Loucy (cell line): ENCODE measurements around the gene GHRHR.

Experiments used
- EZH2phosphoT487 ChIP-seq: fragments of 200-600 bp; IDR thresholded peaks from 2 replicates; pipeline ENCODE4 v1.6.1; 2018; ENCODE audit warnings: antibody characterized with exemption, mild to moderate bottlenecking, moderate library complexity, borderline replicate concordance
- TF ChIP-seq, protein P1 (sequence below): fragments of 200-600 bp; sonication (generic); conservative IDR thresholded peaks from 2 replicates; pipeline ENCODE4 v1.5.1; 2014; ENCODE audit warnings: mild to moderate bottlenecking, antibody characterized with exemption, low read length

DNA sequence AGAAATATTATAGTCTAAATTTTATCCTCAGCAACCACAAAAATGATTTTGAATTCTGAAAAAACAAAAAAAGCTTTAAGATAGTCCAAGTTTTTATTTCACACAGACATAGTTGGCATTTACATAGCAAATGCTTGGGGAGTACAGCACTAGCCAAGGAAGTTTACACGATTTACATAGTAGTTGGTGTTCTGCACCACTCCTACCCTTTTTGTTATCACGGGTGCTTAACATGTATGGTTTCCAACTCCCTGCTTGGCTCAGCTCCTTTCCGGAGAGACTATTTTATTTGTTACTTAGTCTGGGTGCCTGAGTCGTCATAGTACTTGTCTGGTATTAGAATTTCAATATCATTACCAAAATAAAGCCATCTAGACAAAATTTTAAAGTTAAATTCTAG is 8.8 kb upstream of the GHRHR start:
- TF ChIP-seq, protein P1, sequence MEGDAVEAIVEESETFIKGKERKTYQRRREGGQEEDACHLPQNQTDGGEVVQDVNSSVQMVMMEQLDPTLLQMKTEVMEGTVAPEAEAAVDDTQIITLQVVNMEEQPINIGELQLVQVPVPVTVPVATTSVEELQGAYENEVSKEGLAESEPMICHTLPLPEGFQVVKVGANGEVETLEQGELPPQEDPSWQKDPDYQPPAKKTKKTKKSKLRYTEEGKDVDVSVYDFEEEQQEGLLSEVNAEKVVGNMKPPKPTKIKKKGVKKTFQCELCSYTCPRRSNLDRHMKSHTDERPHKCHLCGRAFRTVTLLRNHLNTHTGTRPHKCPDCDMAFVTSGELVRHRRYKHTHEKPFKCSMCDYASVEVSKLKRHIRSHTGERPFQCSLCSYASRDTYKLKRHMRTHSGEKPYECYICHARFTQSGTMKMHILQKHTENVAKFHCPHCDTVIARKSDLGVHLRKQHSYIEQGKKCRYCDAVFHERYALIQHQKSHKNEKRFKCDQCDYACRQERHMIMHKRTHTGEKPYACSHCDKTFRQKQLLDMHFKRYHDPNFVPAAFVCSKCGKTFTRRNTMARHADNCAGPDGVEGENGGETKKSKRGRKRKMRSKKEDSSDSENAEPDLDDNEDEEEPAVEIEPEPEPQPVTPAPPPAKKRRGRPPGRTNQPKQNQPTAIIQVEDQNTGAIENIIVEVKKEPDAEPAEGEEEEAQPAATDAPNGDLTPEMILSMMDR = no peak
- no peak for TF ChIP-seq EZH2phosphoT487
